ENCODE results near the gene ACTN4. TPM values are rescaled to one million over a fixed set of nuclear protein-coding genes. Genes with fewer than 3 reads are reported as not detected.

Gene ACTN4
- total RNA-seq, 1 experiment from 2014 or later: 1,233 TPM

GRCh38 chr19:38726761-38727301, 79.4 kb downstream of the ACTN4 start:
- no peak overlapping the region for H3K4me3 ChIP-seq
- H3K4me2 ChIP-seq: no peak overlapping the region
- no peaks in the 10 kb centered on the region for H3K9me2 ChIP-seq (ENCODE audit: insufficient read depth)
- no peak for DNase-seq
- peaks cover 72% of the 10 kb centered on the region for H3F3A ChIP-seq (ENCODE audit: insufficient read depth, low read depth)
- TF ChIP-seq, protein P1, sequence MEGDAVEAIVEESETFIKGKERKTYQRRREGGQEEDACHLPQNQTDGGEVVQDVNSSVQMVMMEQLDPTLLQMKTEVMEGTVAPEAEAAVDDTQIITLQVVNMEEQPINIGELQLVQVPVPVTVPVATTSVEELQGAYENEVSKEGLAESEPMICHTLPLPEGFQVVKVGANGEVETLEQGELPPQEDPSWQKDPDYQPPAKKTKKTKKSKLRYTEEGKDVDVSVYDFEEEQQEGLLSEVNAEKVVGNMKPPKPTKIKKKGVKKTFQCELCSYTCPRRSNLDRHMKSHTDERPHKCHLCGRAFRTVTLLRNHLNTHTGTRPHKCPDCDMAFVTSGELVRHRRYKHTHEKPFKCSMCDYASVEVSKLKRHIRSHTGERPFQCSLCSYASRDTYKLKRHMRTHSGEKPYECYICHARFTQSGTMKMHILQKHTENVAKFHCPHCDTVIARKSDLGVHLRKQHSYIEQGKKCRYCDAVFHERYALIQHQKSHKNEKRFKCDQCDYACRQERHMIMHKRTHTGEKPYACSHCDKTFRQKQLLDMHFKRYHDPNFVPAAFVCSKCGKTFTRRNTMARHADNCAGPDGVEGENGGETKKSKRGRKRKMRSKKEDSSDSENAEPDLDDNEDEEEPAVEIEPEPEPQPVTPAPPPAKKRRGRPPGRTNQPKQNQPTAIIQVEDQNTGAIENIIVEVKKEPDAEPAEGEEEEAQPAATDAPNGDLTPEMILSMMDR (conservative IDR thresholded peaks at IDR 0.05): no peak
- no peak for TF ChIP-seq EZH2 (IDR thresholded peaks at IDR 0.05; ENCODE audit: low read depth)
- ChIA-PET POLR2A (ENCODE audit: unreplicated experiment) (interaction anchor here (0.7 kb wide), 1 partner anchor 21 kb away, joined by 22 read pairs; no protein-coding TSS in a partner anchor), CTCF (no interaction called here)
- peaks cover 41% of the 10 kb centered on the region for H3K36me3 ChIP-seq (ENCODE audit: low read depth)
- H3K4me1 ChIP-seq (replicated peaks; ENCODE audit: insufficient read depth): peaks cover 14% of the 10 kb centered on the region
- H3K9me3 ChIP-seq (ENCODE audit: insufficient read depth, low read depth): no peaks in the 10 kb centered on the region
- H3K79me2 ChIP-seq (ENCODE audit: low read depth): no peaks in the 10 kb centered on the region; the same call in 1 of the 2 replicates
- H3K27me3 ChIP-seq (ENCODE audit: insufficient read depth, low read depth): no peaks in the 10 kb centered on the region
- BruUV-seq (replicated peaks): no TSS peak
- intact Hi-C loops (cut with micrococcal nuclease; ENCODE audit: unreplicated experiment): no loop called here
- peaks cover 5% of the 10 kb centered on the region; the same call in 1 of the 2 replicates for H4K20me1 ChIP-seq (ENCODE audit: insufficient read depth)
- H3K27ac ChIP-seq: peak overlapping the region; percentile 16; the same call in 1 of the 2 replicates
- no peak overlapping the region for H2AFZ ChIP-seq

- ChIA-PET CTCF (no interaction called here), POLR2A (ENCODE audit: unreplicated experiment) (no interaction called here)
- Histone ChIP-seq H3K4me1 (replicated peaks; ENCODE audit: insufficient read depth) (peaks cover 19% of the 10 kb centered on the region), H3F3A (ENCODE audit: insufficient read depth, low read depth) (peaks cover 74% of the 10 kb centered on the region), H3K4me3 (no peak overlapping the region), H3K36me3 (ENCODE audit: low read depth) (peaks cover 37% of the 10 kb centered on the region), H3K4me2 (no peak overlapping the region), H3K9me3 (ENCODE audit: insufficient read depth, low read depth) (no peaks in the 10 kb centered on the region), H3K27ac (no peak overlapping the region), H3K27me3 (ENCODE audit: insufficient read depth, low read depth) (no peaks in the 10 kb centered on the region), H4K20me1 (ENCODE audit: insufficient read depth) (peaks cover 5% of the 10 kb centered on the region; the same call in 1 of the 2 replicates), H3K9me2 (ENCODE audit: insufficient read depth) (no peaks in the 10 kb centered on the region), H2AFZ (no peak overlapping the region), H3K79me2 (ENCODE audit: low read depth) (no peaks in the 10 kb centered on the region; the same call in 1 of the 2 replicates)
- TF ChIP-seq, protein P1 (conservative IDR thresholded peaks at IDR 0.05): no peak
- no peak for TF ChIP-seq EZH2 (IDR thresholded peaks at IDR 0.05; ENCODE audit: low read depth)
- intact Hi-C loops (cut with micrococcal nuclease; ENCODE audit: unreplicated experiment): no loop called here
- DNase-seq: no peak
- no TSS peak for BruUV-seq (replicated peaks)
Measured at GRCh38 chr19:38727306-38727867, 79.9 kb downstream of the ACTN4 start.

DNA sequence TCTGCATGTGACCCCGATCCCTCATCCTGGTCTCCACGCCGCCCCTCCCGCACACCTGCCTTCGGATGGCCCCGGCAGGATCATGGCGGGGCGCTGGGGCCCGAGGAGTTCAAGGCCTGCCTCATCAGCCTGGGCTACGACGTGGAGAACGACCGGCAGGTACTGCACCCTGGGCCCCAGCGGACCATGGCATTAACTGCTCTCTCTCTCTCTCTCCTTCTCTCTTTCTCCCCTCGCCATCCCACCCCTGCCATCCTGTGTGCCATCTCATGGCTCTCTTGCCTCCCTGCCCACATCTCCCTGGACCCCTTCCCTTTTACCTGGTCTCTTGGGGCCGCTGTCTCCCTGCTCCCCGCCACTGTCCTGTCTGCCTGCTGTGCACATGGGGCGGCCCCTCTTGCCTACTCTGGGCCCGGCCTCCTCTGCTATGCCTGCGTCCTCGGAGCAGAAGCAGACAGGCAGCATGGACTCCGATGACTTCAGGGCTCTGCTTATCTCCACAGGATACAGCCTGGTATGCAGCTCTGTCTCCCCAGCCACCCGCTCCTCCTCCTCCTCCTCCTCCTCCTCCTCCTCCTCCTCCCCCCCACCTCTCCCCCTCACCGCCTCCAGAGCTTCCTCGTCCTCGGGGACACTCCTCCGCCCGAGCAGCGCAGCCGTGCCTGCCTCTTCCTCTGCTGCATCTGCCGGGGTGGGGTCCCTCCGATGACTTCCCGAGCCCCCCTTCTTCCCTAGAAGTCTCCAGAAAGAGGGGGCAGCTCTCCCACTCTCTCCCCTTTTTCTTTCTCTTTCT, 80.6 kb downstream of the ACTN4 start:
- Histone ChIP-seq H3K79me2 (ENCODE audit: low read depth) (no peaks in the 10 kb centered on the region; the same call in 1 of the 2 replicates), H3K9me2 (ENCODE audit: insufficient read depth) (no peaks in the 10 kb centered on the region), H2AFZ (no peak overlapping the region), H3K36me3 (ENCODE audit: low read depth) (peaks cover 31% of the 10 kb centered on the region; the same call in 1 of the 2 replicates), H3K4me2 (no peak overlapping the region), H3K4me1 (replicated peaks; ENCODE audit: insufficient read depth) (peaks cover 26% of the 10 kb centered on the region), H4K20me1 (ENCODE audit: insufficient read depth) (peaks cover 5% of the 10 kb centered on the region; the same call in 1 of the 2 replicates), H3K27ac (no peak overlapping the region), H3K9me3 (ENCODE audit: insufficient read depth, low read depth) (no peaks in the 10 kb centered on the region), H3K4me3 (no peak overlapping the region), H3F3A (ENCODE audit: insufficient read depth, low read depth) (peaks cover 74% of the 10 kb centered on the region), H3K27me3 (ENCODE audit: insufficient read depth, low read depth) (no peaks in the 10 kb centered on the region)
- no peak for TF ChIP-seq EZH2 (IDR thresholded peaks at IDR 0.05; ENCODE audit: low read depth)
- TF ChIP-seq, protein P1 (conservative IDR thresholded peaks at IDR 0.05): no peak
- CTCF ChIA-PET: interaction anchor here (0.7 to 1.0 kb wide), 2 partner anchors 203 to 221 kb away, joined by 3 read pairs; partner anchors contain the start of genes MRPS12 and SARS2
- POLR2A ChIA-PET (ENCODE audit: unreplicated experiment): interaction anchor here (0.6 to 0.7 kb wide), 2 partner anchors 80 to 104 kb away, joined by 4 to 10 read pairs; no protein-coding TSS in a partner anchor
- no peak for DNase-seq
- BruUV-seq (replicated peaks): no TSS peak
- intact Hi-C loops (cut with micrococcal nuclease; ENCODE audit: unreplicated experiment): no loop called here

All from PC-9 (cell line).